NCI-H1694 treated with DMSO at 0.1 percent for 48 hours (cell line): Measurements from ENCODE around the gene STIM1.

Source experiments
- DNase-seq: peaks from one replicate; lab custom pipeline; 2025; lab: John Stamatoyannopoulos, UW

STIM1 gene

GRCh38 chr11:3830730-3831129, 24.7 kb upstream of the STIM1 start:
- no peak for DNase-seq

GRCh38 chr11:3831378-3832239, 23.9 kb upstream of the STIM1 start:
- no peak for DNase-seq

- no peak for DNase-seq
These were observed 22.6 kb upstream of the STIM1 start for GRCh38 chr11:3832816-3833215.

GRCh38 chr11:3833449-3833848, 22.0 kb upstream of the STIM1 start:
- DNase-seq = no peak

- DNase-seq = no peak
These were observed 21.2 kb upstream of the STIM1 start for GRCh38 chr11:3834349-3834663.

- no peak for DNase-seq
These were observed 20.6 kb upstream of the STIM1 start for GRCh38 chr11:3834664-3835461.

- DNase-seq = no peak
These were observed 19.7 kb upstream of the STIM1 start for GRCh38 chr11:3835751-3836150.

GRCh38 chr11:3836903-3837302, 18.6 kb upstream of the STIM1 start:
- no peak for DNase-seq

- no peak for DNase-seq
These were observed 17.7 kb upstream of the STIM1 start for GRCh38 chr11:3837793-3838192.

GRCh38 chr11:3838504-3838903, 17.0 kb upstream of the STIM1 start:
- no peak for DNase-seq

GRCh38 chr11:3840004-3840869, 15.2 kb upstream of the STIM1 start:
- no peak for DNase-seq

- no peak for DNase-seq
These were observed 14.5 kb upstream of the STIM1 start, which contains the start of gene RHOG for GRCh38 chr11:3840870-3841425. TSS of gene RHOG (minus strand) at chr11:3840959. CDS start at chr11:3828138, 12,821 bp downstream.

- DNase-seq = peak; percentile 57
These were observed 13.8 kb upstream of the STIM1 start for GRCh38 chr11:3841426-3842350.

- DNase-seq = no peak
These were observed 12.1 kb upstream of the STIM1 start for GRCh38 chr11:3843326-3843725.

- DNase-seq = no peak
These were observed 10.2 kb upstream of the STIM1 start for GRCh38 chr11:3845246-3845645.

- no peak for DNase-seq
These were observed 9.8 kb upstream of the STIM1 start for GRCh38 chr11:3845670-3846069.

GRCh38 chr11:3849297-3849874, 6.1 kb upstream of the STIM1 start:
- DNase-seq = peak; percentile 27

GRCh38 chr11:3853545-3853842, 2.0 kb upstream of the STIM1 start:
- no peak for DNase-seq

- no peak for DNase-seq
These were observed 1.4 kb upstream of the STIM1 start for GRCh38 chr11:3853899-3854659.

GRCh38 chr11:3854660-3854976, 846 bp upstream of the STIM1 start:
- DNase-seq = no peak
